Smooth muscle cell (in vitro differentiated cells): ENCODE results near the gene ZFYVE9. TPM values are rescaled to one million over a fixed set of nuclear protein-coding genes. Genes with fewer than 3 reads are reported as not detected.

Source experiments
- DNase-seq: peaks from one replicate; lab custom pipeline; 2025; ENCODE audit not compliant: unreplicated experiment; lab: John Stamatoyannopoulos, UW
- H2AFZ ChIP-seq: fragments of 200-600 bp; sonication (generic); 2 replicates; pipeline ENCODE4 v1.6.0; 2016; ENCODE audit warnings: antibody characterized with exemption, low read depth, mild to moderate bottlenecking
- H3F3A ChIP-seq: fragments of 200-600 bp; sonication (generic); 2 replicates; pipeline ENCODE4 v1.6.0; 2017; ENCODE audit warnings: antibody characterized with exemption, low read depth
- H3K27ac ChIP-seq: fragments of 200-600 bp; sonication (generic); 2 replicates; pipeline ENCODE4 v1.5.1; 2016; ENCODE audit warnings: low read depth, mild to moderate bottlenecking
- H3K27me3 ChIP-seq: fragments of 200-600 bp; sonication (generic); 2 replicates; pipeline ENCODE4 v1.6.1; 2016; ENCODE audit warnings: low read depth, mild to moderate bottlenecking
- H3K36me3 ChIP-seq: fragments of 200-600 bp; sonication (generic); 2 replicates; pipeline ENCODE4 v1.5.1; 2016; ENCODE audit warnings: low read depth
- H3K4me1 ChIP-seq: fragments of 200-600 bp; sonication (generic); 2 replicates; pipeline ENCODE4 v1.5.1; 2016; ENCODE audit warnings: low read depth
- H3K4me2 ChIP-seq: fragments of 200-600 bp; sonication (generic); 2 replicates; pipeline ENCODE4 v1.6.0; 2016; ENCODE audit warnings: mild to moderate bottlenecking
- H3K4me3 ChIP-seq: fragments of 200-600 bp; sonication (generic); 2 replicates; pipeline ENCODE4 v1.5.1; 2016; ENCODE audit warnings: mild to moderate bottlenecking
- H3K79me2 ChIP-seq: fragments of 200-600 bp; sonication (generic); 2 replicates; pipeline ENCODE4 v1.6.0; 2016; ENCODE audit warnings: low read depth, mild to moderate bottlenecking
- H3K9ac ChIP-seq: fragments of 200-600 bp; sonication (generic); 2 replicates; pipeline ENCODE4 v1.6.0; 2016; ENCODE audit warnings: low read depth
- H3K9me3 ChIP-seq: fragments of 200-600 bp; sonication (generic); replicated peaks from 2 replicates; pipeline ENCODE4 v1.5.1; 2016; ENCODE audit warnings: low read depth
- H4K20me1 ChIP-seq: fragments of 200-600 bp; sonication (generic); 2 replicates; pipeline ENCODE4 v1.6.0; 2016; ENCODE audit warnings: low read depth
- CTCF ChIP-seq: fragments of 200-600 bp; sonication (generic); IDR thresholded peaks from 2 replicates; pipeline ENCODE4 v1.5.1; 2017; ENCODE audit warnings: borderline replicate concordance, mild to moderate bottlenecking, antibody characterized with exemption; ENCODE audit not compliant: insufficient read depth, poor library complexity, severe bottlenecking
- WGBS: methylation state at CpG from one replicate; pipeline ENCODE4 v1.1.7; 2016; ENCODE audit warnings: low lambda C conversion rate; 5-methylcytosine and 5-hydroxymethylcytosine counted together
- polyA plus RNA-seq: library from polyadenylated mRNA; unstranded; fragments of >200 nt; fragmentation: Nextera tagmentation; extraction: Ambion mirVana; gene quantifications from 2 replicates; pipeline ENCODE4 v1.2.1, GENCODE V29; 2016
- total RNA-seq: library from RNA; depleted of rRNA; stranded (reverse); fragments of >200 nt; gene quantifications from 2 replicates; pipeline ENCODE4 v1.2.3, GENCODE V29; 2014

ZFYVE9 gene
- total and polyA plus RNA-seq, 2 experiments from 2014 or later, result 2.7 to 19.1 TPM

- Histone ChIP-seq H3K4me3 (no peak overlapping the region), H3K4me1 (no peaks in the 10 kb centered on the region), H4K20me1 (peaks cover 15% of the 10 kb centered on the region), H3K36me3 (no peaks in the 10 kb centered on the region), H3F3A (no peaks in the 10 kb centered on the region), H3K79me2 (no peaks in the 10 kb centered on the region), H3K27ac (no peak overlapping the region), H3K9ac (no peak overlapping the region), H2AFZ (no peak overlapping the region), H3K9me3 (no peaks in the 10 kb centered on the region), H3K27me3 (no peaks in the 10 kb centered on the region), H3K4me2 (no peak overlapping the region)
- no peak for DNase-seq
- 87% methylated on average over 4 of the region's 4 CpGs for WGBS
- no peak for TF ChIP-seq CTCF
Observed at GRCh38 chr1:52234014-52234413, 92.1 kb downstream of the ZFYVE9 start.

GRCh38 chr1:52234708-52235107 lies 92.8 kb downstream of the ZFYVE9 start:
- Histone ChIP-seq H3K4me3 (no peak overlapping the region), H3K4me2 (no peak overlapping the region), H3K27me3 (no peaks in the 10 kb centered on the region), H4K20me1 (peaks cover 15% of the 10 kb centered on the region), H3F3A (no peaks in the 10 kb centered on the region), H3K4me1 (no peaks in the 10 kb centered on the region), H2AFZ (no peak overlapping the region), H3K9me3 (no peaks in the 10 kb centered on the region), H3K27ac (peak overlapping the region; percentile 36), H3K79me2 (no peaks in the 10 kb centered on the region), H3K9ac (no peak overlapping the region), H3K36me3 (no peaks in the 10 kb centered on the region)
- no peak for DNase-seq
- TF ChIP-seq CTCF, result no peak

GRCh38 chr1:52235646-52236045 lies 93.8 kb downstream of the ZFYVE9 start:
- H3K4me2 ChIP-seq, result peak overlapping the region; percentile 21
- H2AFZ ChIP-seq, result no peak overlapping the region
- no peaks in the 10 kb centered on the region for H3K4me1 ChIP-seq

More at GRCh38 chr1:52235646-52236045, 93.8 kb downstream of the ZFYVE9 start:
- peak overlapping the region; percentile 36 for H3K27ac ChIP-seq
- peak overlapping the region; percentile 2 for H3K9ac ChIP-seq
- H3F3A ChIP-seq, result no peaks in the 10 kb centered on the region
- peaks cover 9% of the 10 kb centered on the region for H4K20me1 ChIP-seq
- 51% methylated on average over 2 of the region's 2 CpGs for WGBS
- H3K27me3 ChIP-seq, result no peaks in the 10 kb centered on the region
- no peak overlapping the region for H3K4me3 ChIP-seq
- H3K9me3 ChIP-seq, result no peaks in the 10 kb centered on the region
- TF ChIP-seq CTCF, result no peak
- no peaks in the 10 kb centered on the region for H3K36me3 ChIP-seq
- no peak for DNase-seq
- peaks cover 5% of the 10 kb centered on the region for H3K79me2 ChIP-seq
